H1 (cell line): Measurements from ENCODE around the gene PDE4D. TPM values are rescaled to one million over a fixed set of nuclear protein-coding genes. Genes with fewer than 3 reads are reported as not detected.

Source experiments
- CTBP2 ChIP-seq: IDR thresholded peaks from 2 replicates; pipeline ENCODE4 v1.7.0; 2011; ENCODE audit warnings: borderline replicate concordance, mild to moderate bottlenecking, moderate library complexity, mixed read lengths, low read length; ENCODE audit not compliant: insufficient read depth, insufficient read length
- CTCF ChIP-seq, 3 experiments: IDR thresholded peaks; 1 replicate in 2 of 3; 2 replicates in 1 of 3; pipeline versions ENCODE4 v1.5.1 to v1.6.1; 2011; ENCODE audit warnings: low read length in 3 of 3, mild to moderate bottlenecking in 3 of 3, inconsistent platforms in 2 of 3, low read depth in 1 of 3, moderate library complexity in 1 of 3; ENCODE audit not compliant: insufficient read depth in 1 of 3; ENCODE audit errors: control extremely low read depth in 1 of 3
- E2F6 ChIP-seq: IDR thresholded peaks from 2 replicates; pipeline ENCODE4 v1.6.1; 2012; ENCODE audit warnings: inconsistent platforms
- FOSL1 ChIP-seq: IDR thresholded peaks from 2 replicates; pipeline ENCODE4 v1.6.1; 2011; ENCODE audit warnings: mild to moderate bottlenecking, low read depth, low read length, moderate library complexity; ENCODE audit not compliant: insufficient read depth
- SRF ChIP-seq: IDR thresholded peaks from 2 replicates; pipeline ENCODE4 v1.6.1; 2011; ENCODE audit warnings: mild to moderate bottlenecking, low read depth, low read length, moderate library complexity
- polyA plus RNA-seq, 7 experiments: library from polyadenylated mRNA; depleted of rRNA in 3 of 7; stranded (reverse) in 5 of 7; unstranded in 2 of 7; fragments of >200 nt in 5 of 7; fragments of 200-250 nt in 2 of 7; gene quantifications; 1 replicate in 5 of 7; 2 replicates in 1 of 7; 4 replicates in 1 of 7; pipeline versions ENCODE4 v1.2.1 to v1.2.3, GENCODE V29; 2011 to 2013; ENCODE audit warnings: missing spikeins in 2 of 7, mixed read lengths in 2 of 7
- total RNA-seq: library from RNA; stranded (reverse); fragmentation: NEBNext Ultra II Directional; extraction: Animal tissue kit (Norgen Biotek cat#: 25700); gene quantifications from 2 replicates; pipeline ENCODE4 v1.2.1, GENCODE V29; 2021

PDE4D gene
- total and polyA plus RNA-seq, 2 of the 8 experiments (the other 6 are each of a cell fraction or from before 2014, with no cell fraction given): 2.3 to 3.7 TPM

GRCh38 chr5:58927938-58928337 is 965.6 kb downstream of the PDE4D start (continued):
- no peak for TF ChIP-seq CTCF (IDR thresholded peaks at IDR 0.05; ENCODE audit: control extremely low read depth in 1 of 3, insufficient read depth in 1 of 3, low read depth in 1 of 3, low read length in 3 of 3)
- no peak for TF ChIP-seq FOSL1
- TF ChIP-seq E2F6: no peak
- no peak for TF ChIP-seq SRF
- TF ChIP-seq CTBP2: no peak
- TF ChIP-seq, all 59 proteins: peak for 0
